OCI-LY1 (cell line): ENCODE data around the gene CXCR6.

Experiments
- CTCF ChIP-seq: fragments of 200-600 bp; sonication (generic), shearing (Covaris generic); IDR thresholded peaks from 2 replicates; pipeline ENCODE4 v1.5.1; 2017; ENCODE audit warnings: mild to moderate bottlenecking, antibody characterized with exemption, low read length, moderate library complexity, mixed read lengths
- EZH2 ChIP-seq: fragments of 200-600 bp; sonication (generic), shearing (Covaris generic); IDR thresholded peaks from 2 replicates; pipeline ENCODE4 v1.8.0; 2017; ENCODE audit warnings: borderline replicate concordance, mixed run types, mild to moderate bottlenecking, antibody characterized with exemption, low read length, moderate library complexity, mixed read lengths

- TF ChIP-seq CTCF: no peak
- TF ChIP-seq EZH2: no peak
These were observed 49.0 kb downstream of the CXCR6 start for GRCh38 chr3:45992133-45992729.
